Measurements from ENCODE around the gene AJUBA. TPM values are rescaled to one million over a fixed set of nuclear protein-coding genes. Genes with fewer than 3 reads are reported as not detected.
A peak's percentile ranks its signal among the peaks of the same experiment; 100 is the strongest.

Gene AJUBA
- total RNA-seq, 1 experiment from 2014 or later, result 28.8 TPM

DNA sequence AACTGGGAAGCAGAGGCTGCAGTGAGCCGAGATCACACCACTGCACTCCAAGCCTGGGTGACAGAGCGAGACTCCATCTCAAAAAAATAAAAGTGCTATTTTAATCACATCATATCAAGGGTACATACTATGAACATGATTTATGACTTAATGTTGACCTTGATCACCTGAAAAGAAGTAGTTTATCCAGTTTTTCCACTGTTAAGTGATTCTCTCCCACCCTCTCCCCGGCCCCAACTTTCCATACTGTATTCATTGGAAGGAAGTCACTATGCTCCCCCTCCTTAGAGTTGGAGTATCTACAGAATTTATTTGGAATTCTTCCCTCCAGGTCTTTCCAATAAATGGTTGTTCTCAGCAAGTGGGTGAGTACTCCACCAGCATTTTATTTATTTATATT is 50.2 kb downstream of the AJUBA start:
- DNase-seq (ENCODE audit: low spot score), result no peak
- H3K4me3 Mint-ChIP-seq, result peak overlapping the region; percentile 16; the same call in 1 of the 2 replicates
- peaks cover 7% of the 10 kb centered on the region for H3K4me1 Mint-ChIP-seq
- H3K36me3 Mint-ChIP-seq, result 0 out of 2 replicates have a peak, but pooled peaks cover 2% of the 10 kb centered on the region
- H3K9me3 Mint-ChIP-seq, result no peaks in the 10 kb centered on the region
- TF ChIP-seq RORB (CRISPR knock-in tag; IDR thresholded peaks at IDR 0.05) (no peak), ESRRA (CRISPR knock-in tag; IDR thresholded peaks at IDR 0.05; ENCODE audit: borderline replicate concordance) (no peak), MAX (CRISPR knock-in tag; IDR thresholded peaks at IDR 0.05) (no peak), ETV6 (CRISPR knock-in tag; IDR thresholded peaks at IDR 0.05) (no peak), SMAD3 (CRISPR knock-in tag; IDR thresholded peaks at IDR 0.05; ENCODE audit: borderline replicate concordance) (no peak), SP1 (CRISPR knock-in tag; conservative IDR thresholded peaks at IDR 0.05) (no peak), MXD4 (CRISPR knock-in tag; IDR thresholded peaks at IDR 0.05; ENCODE audit: borderline replicate concordance) (no peak), ZNF263 (CRISPR knock-in tag; IDR thresholded peaks at IDR 0.05; ENCODE audit: low read depth) (no peak), ZNF219 (CRISPR knock-in tag; IDR thresholded peaks at IDR 0.05; ENCODE audit: borderline replicate concordance) (no peak), ZBTB21 (CRISPR knock-in tag; IDR thresholded peaks at IDR 0.05; ENCODE audit: borderline replicate concordance) (no peak), RELA (CRISPR knock-in tag; IDR thresholded peaks at IDR 0.05; ENCODE audit: borderline replicate concordance) (no peak), USF1 (CRISPR knock-in tag; IDR thresholded peaks at IDR 0.05) (no peak)
- TF ChIP-seq, protein P1, sequence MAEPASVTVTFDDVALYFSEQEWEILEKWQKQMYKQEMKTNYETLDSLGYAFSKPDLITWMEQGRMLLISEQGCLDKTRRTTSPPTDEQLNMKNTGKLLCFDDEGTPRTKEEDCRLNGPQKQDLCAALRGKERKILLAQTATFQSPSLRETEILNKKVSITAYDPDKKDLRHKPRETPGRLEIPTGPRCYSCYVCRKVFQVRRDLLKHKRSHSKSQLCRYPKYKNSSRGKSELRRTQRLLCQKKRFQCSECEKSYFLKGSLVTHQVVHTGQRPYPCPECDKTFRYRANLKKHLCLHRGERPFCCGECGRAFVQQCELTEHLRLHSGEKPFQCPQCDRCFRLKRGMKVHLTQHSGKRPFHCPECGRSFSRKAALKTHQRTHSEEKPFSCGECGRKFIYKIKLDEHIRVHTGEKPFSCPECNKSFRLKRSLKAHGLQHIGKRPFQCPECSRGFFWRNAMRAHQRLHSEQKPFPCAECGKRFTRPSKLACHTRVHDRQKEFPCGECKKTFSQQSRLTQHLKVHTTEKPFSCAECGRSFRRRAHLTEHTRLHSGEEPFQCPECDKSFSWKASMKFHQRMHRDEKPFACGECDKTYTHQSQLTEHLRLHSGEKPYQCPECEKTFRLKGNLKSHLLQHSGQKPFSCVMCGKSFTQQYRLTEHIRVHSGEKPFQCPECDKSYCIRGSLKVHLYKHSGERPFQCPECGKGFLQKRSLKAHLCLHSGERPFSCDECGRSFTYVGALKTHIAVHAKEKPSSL (CRISPR knock-in tag; conservative IDR thresholded peaks at IDR 0.05), result no peak
- TF ChIP-seq, protein P2, sequence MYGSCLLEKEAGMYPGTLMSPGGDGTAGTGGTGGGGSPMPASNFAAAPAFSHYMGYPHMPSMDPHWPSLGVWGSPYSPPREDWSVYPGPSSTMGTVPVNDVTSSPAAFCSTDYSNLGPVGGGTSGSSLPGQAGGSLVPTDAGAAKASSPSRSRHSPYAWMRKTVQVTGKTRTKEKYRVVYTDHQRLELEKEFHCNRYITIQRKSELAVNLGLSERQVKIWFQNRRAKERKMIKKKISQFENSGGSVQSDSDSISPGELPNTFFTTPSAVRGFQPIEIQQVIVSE (CRISPR knock-in tag; IDR thresholded peaks at IDR 0.05; ENCODE audit: borderline replicate concordance), result no peak
- TF ChIP-seq, protein P3, sequence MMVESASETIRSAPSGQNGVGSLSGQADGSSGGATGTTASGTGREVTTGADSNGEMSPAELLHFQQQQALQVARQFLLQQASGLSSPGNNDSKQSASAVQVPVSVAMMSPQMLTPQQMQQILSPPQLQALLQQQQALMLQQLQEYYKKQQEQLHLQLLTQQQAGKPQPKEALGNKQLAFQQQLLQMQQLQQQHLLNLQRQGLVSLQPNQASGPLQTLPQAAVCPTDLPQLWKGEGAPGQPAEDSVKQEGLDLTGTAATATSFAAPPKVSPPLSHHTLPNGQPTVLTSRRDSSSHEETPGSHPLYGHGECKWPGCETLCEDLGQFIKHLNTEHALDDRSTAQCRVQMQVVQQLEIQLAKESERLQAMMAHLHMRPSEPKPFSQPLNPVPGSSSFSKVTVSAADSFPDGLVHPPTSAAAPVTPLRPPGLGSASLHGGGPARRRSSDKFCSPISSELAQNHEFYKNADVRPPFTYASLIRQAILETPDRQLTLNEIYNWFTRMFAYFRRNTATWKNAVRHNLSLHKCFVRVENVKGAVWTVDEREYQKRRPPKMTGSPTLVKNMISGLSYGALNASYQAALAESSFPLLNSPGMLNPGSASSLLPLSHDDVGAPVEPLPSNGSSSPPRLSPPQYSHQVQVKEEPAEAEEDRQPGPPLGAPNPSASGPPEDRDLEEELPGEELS (CRISPR knock-in tag; IDR thresholded peaks at IDR 0.05), result no peak
- TF ChIP-seq, protein P4, sequence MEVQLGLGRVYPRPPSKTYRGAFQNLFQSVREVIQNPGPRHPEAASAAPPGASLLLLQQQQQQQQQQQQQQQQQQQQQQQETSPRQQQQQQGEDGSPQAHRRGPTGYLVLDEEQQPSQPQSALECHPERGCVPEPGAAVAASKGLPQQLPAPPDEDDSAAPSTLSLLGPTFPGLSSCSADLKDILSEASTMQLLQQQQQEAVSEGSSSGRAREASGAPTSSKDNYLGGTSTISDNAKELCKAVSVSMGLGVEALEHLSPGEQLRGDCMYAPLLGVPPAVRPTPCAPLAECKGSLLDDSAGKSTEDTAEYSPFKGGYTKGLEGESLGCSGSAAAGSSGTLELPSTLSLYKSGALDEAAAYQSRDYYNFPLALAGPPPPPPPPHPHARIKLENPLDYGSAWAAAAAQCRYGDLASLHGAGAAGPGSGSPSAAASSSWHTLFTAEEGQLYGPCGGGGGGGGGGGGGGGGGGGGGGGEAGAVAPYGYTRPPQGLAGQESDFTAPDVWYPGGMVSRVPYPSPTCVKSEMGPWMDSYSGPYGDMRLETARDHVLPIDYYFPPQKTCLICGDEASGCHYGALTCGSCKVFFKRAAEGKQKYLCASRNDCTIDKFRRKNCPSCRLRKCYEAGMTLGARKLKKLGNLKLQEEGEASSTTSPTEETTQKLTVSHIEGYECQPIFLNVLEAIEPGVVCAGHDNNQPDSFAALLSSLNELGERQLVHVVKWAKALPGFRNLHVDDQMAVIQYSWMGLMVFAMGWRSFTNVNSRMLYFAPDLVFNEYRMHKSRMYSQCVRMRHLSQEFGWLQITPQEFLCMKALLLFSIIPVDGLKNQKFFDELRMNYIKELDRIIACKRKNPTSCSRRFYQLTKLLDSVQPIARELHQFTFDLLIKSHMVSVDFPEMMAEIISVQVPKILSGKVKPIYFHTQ (CRISPR knock-in tag; IDR thresholded peaks at IDR 0.05), result no peak
- H3K27ac Mint-ChIP-seq, result no peak overlapping the region
- ChIA-PET CTCF (interaction anchor here (3.2 kb wide), 1 partner anchor 54 kb away, joined by 43 read pairs; no protein-coding TSS in a partner anchor), POLR2A (no interaction called here)
- H3K27me3 Mint-ChIP-seq (ENCODE audit: low read depth), result no peaks in the 10 kb centered on the region
- no peak for ATAC-seq

- no peak for ATAC-seq
- peaks cover 7% of the 10 kb centered on the region for H3K4me1 Mint-ChIP-seq
- no peaks in the 10 kb centered on the region for H3K27me3 Mint-ChIP-seq (ENCODE audit: low read depth)
- no peaks in the 10 kb centered on the region for H3K9me3 Mint-ChIP-seq
- H3K36me3 Mint-ChIP-seq, result peaks cover 19% of the 10 kb centered on the region
- CTCF ChIA-PET, result interaction anchor here (0.6 to 3.4 kb wide), 42 partner anchors 8 to 547 kb away, joined by 3 to 43 read pairs (median 5); partner anchors contain the start of genes ACIN1, AJUBA, C14orf119 and CDH24
- no peak overlapping the region for H3K4me3 Mint-ChIP-seq
- POLR2A ChIA-PET, result interaction anchor here (0.5 to 2.3 kb wide), 14 partner anchors 11 to 377 kb away, joined by 3 to 18 read pairs (median 5); partner anchors contain the start of genes AJUBA, BCL2L2, CDH24 and HAUS4
- no peak for TF ChIP-seq PRRX2 (CRISPR knock-in tag; IDR thresholded peaks at IDR 0.05)
- no peak for TF ChIP-seq PRDM15 (CRISPR knock-in tag; IDR thresholded peaks at IDR 0.05)
- TF ChIP-seq JUN (CRISPR knock-in tag; IDR thresholded peaks at IDR 0.05), result no peak
- no peak for TF ChIP-seq CBFB (CRISPR knock-in tag; IDR thresholded peaks at IDR 0.05; ENCODE audit: low read depth)
- TF ChIP-seq USF1 (CRISPR knock-in tag; IDR thresholded peaks at IDR 0.05), result no peak
- TF ChIP-seq JAZF1 (CRISPR knock-in tag; IDR thresholded peaks at IDR 0.05), result no peak
- H3K27ac Mint-ChIP-seq, result no peak overlapping the region
- DNase-seq (ENCODE audit: low spot score), result no peak
Measured at GRCh38 chr14:22929961-22930364, 52.4 kb downstream of the AJUBA start.

Measured in WTC11 (cell line).